Astrocyte of the spinal cord (primary cell): ENCODE results near the gene GRPEL2.

ENCODE experiments used
- DNase-seq: peaks from one replicate; pipeline ENCODE4 v3.0.0; 2011; ENCODE audit warnings: low read depth, low spot score
- H3K4me3 ChIP-seq: 2 replicates; pipeline ENCODE4 v1.5.1; 2011; ENCODE audit warnings: low read depth, mild to moderate bottlenecking, low read length, moderate library complexity
- in situ Hi-C: cut with HindIII; loops from 2 replicates; pipeline ENCODE4 v1.10.0; 2017; ENCODE audit warnings: low sequenced_read_pairs
- TF ChIP-seq, protein P1 (sequence below): IDR thresholded peaks from 2 replicates; pipeline ENCODE4 v1.5.1; 2012; ENCODE audit warnings: low read depth, mild to moderate bottlenecking, low read length, inconsistent platforms

GRPEL2 gene

DNA sequence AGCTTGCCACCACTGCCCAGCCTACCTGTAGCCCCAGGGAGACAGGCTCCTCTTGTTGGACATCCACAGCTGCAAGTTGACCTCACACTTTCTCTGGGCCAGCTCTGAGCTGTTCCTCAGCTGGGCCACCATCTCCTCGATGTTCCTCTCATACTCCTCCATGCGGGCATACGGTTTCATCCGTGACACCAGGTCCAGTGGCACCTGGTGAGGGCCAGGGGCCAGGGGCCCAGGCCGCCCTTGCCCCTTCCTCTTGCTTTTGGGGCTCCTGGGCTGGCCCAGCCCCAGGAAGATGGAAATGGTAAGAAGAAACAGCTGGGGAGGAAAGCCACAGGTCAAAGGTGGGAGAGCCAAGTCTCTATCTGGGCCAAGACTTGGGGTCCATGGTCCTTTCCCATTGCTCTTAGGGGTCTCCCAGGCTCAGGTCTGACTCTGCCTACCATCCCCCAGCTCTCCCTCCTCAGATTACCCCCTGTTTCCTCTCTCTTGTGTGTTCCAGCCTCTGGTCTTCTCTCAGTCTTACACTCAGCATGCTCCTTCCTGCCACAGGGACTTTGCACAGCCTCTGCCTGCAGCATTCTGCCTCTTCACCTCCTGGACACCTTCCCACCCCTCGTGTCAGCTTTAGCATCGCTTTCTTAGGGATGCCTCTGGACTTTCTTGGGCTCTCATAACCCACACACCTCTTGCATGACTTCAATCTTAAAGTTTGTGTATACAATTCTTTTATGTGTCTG is 31.6 kb downstream of the GRPEL2 start:
- H3K4me3 ChIP-seq = no peak overlapping the region
- in situ Hi-C loops = no loop called here
- TF ChIP-seq, protein P1, sequence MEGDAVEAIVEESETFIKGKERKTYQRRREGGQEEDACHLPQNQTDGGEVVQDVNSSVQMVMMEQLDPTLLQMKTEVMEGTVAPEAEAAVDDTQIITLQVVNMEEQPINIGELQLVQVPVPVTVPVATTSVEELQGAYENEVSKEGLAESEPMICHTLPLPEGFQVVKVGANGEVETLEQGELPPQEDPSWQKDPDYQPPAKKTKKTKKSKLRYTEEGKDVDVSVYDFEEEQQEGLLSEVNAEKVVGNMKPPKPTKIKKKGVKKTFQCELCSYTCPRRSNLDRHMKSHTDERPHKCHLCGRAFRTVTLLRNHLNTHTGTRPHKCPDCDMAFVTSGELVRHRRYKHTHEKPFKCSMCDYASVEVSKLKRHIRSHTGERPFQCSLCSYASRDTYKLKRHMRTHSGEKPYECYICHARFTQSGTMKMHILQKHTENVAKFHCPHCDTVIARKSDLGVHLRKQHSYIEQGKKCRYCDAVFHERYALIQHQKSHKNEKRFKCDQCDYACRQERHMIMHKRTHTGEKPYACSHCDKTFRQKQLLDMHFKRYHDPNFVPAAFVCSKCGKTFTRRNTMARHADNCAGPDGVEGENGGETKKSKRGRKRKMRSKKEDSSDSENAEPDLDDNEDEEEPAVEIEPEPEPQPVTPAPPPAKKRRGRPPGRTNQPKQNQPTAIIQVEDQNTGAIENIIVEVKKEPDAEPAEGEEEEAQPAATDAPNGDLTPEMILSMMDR = no peak

GRCh38 chr5:149378241-149378820 is 33.0 kb downstream of the GRPEL2 start:
- no peak for DNase-seq
- in situ Hi-C loops = no loop called here
- no peak overlapping the region for H3K4me3 ChIP-seq
- TF ChIP-seq, protein P1 = no peak

More for the DNA sequence above, 31.6 kb downstream of the GRPEL2 start:
- no peak for DNase-seq

DNA sequence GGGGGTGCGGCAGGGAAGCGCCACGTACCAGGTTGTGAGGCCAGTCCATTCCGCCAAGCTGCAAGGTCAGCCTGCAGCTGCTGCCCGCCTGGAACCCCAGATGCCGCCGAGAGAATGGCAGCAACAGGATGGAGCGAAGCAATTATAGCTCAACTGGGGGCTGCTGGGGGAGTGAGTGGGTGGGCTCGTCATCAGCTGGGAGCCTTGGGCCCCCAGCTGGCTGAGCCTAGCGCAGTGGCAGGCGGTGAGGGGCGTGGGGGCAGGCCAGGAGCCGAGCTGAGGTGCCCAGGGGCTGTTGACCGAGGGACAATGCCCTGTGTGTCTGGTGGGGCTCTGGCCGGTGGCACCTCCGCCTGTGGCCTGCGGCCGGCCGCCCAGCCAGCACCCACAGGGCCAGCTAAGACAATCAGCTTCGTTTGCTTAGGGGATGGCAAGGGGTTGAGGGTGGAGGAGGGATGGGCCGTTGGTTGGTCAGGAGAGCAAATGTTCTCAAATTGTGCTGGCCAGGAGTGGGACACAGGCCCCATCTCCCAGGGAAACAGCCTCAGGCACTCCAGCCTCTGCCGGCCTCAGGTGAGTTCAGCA is 34.0 kb downstream of the GRPEL2 start, which contains the start of gene IL17B:
Gene IL17B, minus strand, starts transcription at position 116 of the 585 bp plus-strand sequence. Its CDS starts 67 bp downstream, at position 49.
- in situ Hi-C loops = no loop called here
- no peak within 1 kb of the TSS for H3K4me3 ChIP-seq
- TF ChIP-seq, protein P1 = no peak
- DNase-seq = no peak

DNA sequence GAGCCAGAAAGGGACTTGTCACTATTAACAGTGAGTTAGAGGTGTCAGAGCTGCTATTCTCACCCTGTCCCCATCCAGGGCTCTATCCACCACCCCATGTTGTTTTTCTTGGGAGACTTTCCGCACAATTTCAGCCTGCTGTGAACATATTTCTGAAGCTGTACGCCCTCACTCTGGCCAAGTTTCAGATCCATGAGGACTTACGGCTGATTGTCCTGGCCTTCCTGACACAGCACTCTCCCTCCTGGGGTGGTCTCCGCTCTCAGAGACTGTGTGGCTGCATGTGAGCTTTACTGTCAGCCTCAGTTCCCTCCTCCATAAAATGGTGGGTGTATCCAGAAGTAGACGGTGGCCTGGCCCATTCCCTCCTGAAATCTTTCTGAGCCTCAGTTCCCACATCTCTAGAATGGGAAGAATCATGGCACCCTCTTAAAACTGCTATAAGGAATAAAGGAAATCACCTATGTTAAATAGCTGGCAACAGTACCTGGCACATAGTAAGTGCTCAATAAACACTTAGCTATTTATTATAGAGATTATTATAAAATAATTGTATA is 34.6 kb downstream of the GRPEL2 start:
- DNase-seq = no peak
- H3K4me3 ChIP-seq = no peak overlapping the region
- TF ChIP-seq, protein P1 = no peak
- in situ Hi-C loops = no loop called here

- in situ Hi-C loops = no loop called here
- no peak for DNase-seq
- H3K4me3 ChIP-seq = no peak overlapping the region
- TF ChIP-seq, protein P1 = no peak
Measured at GRCh38 chr5:149380466-149381121, 35.3 kb downstream of the GRPEL2 start.

GRCh38 chr5:149381261-149381985 is 36.1 kb downstream of the GRPEL2 start:
- DNase-seq = no peak
- in situ Hi-C loops = no loop called here
- TF ChIP-seq, protein P1 = no peak
- H3K4me3 ChIP-seq = no peak overlapping the region
